Panc1 (cell line): ENCODE data around the gene BHLHE40.

ENCODE experiments used
- CTCF ChIP-seq: fragments of 450-650 bp; IDR thresholded peaks from 2 replicates; pipeline ENCODE4 v1.5.1; 2017; ENCODE audit warnings: mild to moderate bottlenecking
- POLR2AphosphoS5 ChIP-seq: IDR thresholded peaks from 2 replicates; pipeline ENCODE4 v1.6.1; 2012; ENCODE audit warnings: mild to moderate bottlenecking, low read depth, low read length, moderate library complexity
- TCF7L2 ChIP-seq: IDR thresholded peaks from 2 replicates; pipeline ENCODE4 v1.6.1; 2011; ENCODE audit warnings: mild to moderate bottlenecking, low read depth, low read length, inconsistent platforms
- TF ChIP-seq, protein P1 (sequence below), 2 experiments: IDR thresholded peaks; 2 replicates each; pipeline ENCODE4 v1.6.1; 2011 to 2012; ENCODE audit warnings: low read depth in 2 of 2, control low read depth in 1 of 2, low read length in 1 of 2, mild to moderate bottlenecking in 1 of 2, moderate library complexity in 1 of 2; ENCODE audit not compliant: insufficient read depth in 1 of 2

DNA sequence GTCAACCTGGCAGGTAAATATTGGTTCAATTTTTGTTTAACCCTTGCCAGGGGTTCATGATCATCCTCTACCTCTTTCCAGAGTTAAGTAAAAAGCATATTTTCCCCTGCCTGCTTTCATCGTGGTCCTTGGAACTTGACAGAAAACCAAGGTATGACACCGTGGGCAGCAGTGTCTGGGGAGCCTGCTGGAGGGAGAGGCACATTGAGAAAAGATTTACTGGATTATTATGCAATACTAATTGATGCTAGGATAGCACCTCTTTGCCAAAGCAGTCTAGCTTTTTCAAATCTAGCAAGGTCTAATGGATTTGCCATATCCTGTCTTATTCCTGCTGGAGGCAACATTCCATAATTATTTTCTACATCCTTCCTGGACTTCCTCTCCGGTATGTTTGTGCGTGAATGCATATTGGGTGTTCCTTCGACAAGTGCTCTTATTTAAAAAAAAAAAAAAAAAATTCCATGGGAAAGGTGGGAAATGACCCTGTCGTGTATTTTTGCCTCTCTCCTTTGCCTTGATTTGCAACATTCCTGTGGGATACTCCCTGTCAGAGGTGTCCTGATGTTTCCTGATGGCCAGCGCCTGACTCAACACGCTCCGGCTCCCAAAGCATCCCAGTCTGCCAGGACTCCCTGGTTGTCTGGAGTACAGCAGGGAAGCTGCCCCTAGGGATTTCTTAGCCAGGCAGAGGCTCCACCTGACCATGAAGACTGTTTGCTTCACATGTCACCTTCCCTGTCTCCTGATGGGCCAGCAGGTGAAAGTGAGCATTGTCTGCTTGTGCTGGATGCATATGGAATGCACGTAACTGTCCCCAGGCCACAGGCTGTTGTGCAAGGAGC, 6.3 kb downstream of the BHLHE40 start:
- TF ChIP-seq, protein P1, sequence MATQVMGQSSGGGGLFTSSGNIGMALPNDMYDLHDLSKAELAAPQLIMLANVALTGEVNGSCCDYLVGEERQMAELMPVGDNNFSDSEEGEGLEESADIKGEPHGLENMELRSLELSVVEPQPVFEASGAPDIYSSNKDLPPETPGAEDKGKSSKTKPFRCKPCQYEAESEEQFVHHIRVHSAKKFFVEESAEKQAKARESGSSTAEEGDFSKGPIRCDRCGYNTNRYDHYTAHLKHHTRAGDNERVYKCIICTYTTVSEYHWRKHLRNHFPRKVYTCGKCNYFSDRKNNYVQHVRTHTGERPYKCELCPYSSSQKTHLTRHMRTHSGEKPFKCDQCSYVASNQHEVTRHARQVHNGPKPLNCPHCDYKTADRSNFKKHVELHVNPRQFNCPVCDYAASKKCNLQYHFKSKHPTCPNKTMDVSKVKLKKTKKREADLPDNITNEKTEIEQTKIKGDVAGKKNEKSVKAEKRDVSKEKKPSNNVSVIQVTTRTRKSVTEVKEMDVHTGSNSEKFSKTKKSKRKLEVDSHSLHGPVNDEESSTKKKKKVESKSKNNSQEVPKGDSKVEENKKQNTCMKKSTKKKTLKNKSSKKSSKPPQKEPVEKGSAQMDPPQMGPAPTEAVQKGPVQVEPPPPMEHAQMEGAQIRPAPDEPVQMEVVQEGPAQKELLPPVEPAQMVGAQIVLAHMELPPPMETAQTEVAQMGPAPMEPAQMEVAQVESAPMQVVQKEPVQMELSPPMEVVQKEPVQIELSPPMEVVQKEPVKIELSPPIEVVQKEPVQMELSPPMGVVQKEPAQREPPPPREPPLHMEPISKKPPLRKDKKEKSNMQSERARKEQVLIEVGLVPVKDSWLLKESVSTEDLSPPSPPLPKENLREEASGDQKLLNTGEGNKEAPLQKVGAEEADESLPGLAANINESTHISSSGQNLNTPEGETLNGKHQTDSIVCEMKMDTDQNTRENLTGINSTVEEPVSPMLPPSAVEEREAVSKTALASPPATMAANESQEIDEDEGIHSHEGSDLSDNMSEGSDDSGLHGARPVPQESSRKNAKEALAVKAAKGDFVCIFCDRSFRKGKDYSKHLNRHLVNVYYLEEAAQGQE (IDR thresholded peaks at IDR 0.05; ENCODE audit: insufficient read depth in 1 of 2, low read depth in 2 of 2, low read length in 1 of 2): no peak
- TF ChIP-seq CTCF (no peak), POLR2AphosphoS5 (no peak), TCF7L2 (no peak)
